Natural killer cell (primary cell): Measurements from ENCODE around the gene ZBTB7B. TPM values are rescaled to one million over a fixed set of nuclear protein-coding genes. Genes with fewer than 3 reads are reported as not detected.
A peak's percentile ranks its signal among the peaks of the same experiment; 100 is the strongest.

Experiments used
- ATAC-seq, 3 donors: fragments of 150-1000 bp in 2 of 3; fragments of 200-7000 bp in 1 of 3; cut with Tn5 transposase; 1 replicate in 1 of 3; 2 replicates in 2 of 3; pipeline ENCODE4 v1.10.0; 2021; ENCODE audit warnings: mild to moderate bottlenecking in 2 of 3, moderate library complexity in 2 of 3
- DNase-seq, 2 donors: peaks; one replicate each; pipeline versions ENCODE4 v3.0.0 to v3.0.0-alpha.2; 2013 to 2021; ENCODE audit warnings: mixed read lengths in 1 of 2
- H3K27ac ChIP-seq: one replicate; pipeline ENCODE4 v1.5.1; 2013; ENCODE audit warnings: mild to moderate bottlenecking, low read length
- H3K27me3 ChIP-seq: one replicate; pipeline ENCODE4 v1.6.1; 2013; ENCODE audit warnings: low read length; ENCODE audit not compliant: control insufficient read depth, insufficient read depth
- H3K36me3 ChIP-seq: one replicate; pipeline ENCODE4 v1.6.1; 2013; ENCODE audit warnings: low read length; ENCODE audit not compliant: control insufficient read depth, insufficient read depth
- H3K4me1 ChIP-seq: one replicate; pipeline ENCODE4 v1.6.1; 2013; ENCODE audit warnings: low read length; ENCODE audit not compliant: control insufficient read depth, insufficient read depth
- H3K4me3 ChIP-seq: one replicate; pipeline ENCODE4 v1.5.1; 2013; ENCODE audit warnings: low read length
- H3K9me3 ChIP-seq: one replicate; pipeline ENCODE4 v1.6.1; 2013; ENCODE audit warnings: low read length; ENCODE audit not compliant: control insufficient read depth, insufficient read depth
- H3K27ac Mint-ChIP-seq, 2 donors: one replicate each; pipeline ENCODE4 v1.8.0; 2022; ENCODE audit warnings: mild to moderate bottlenecking in 2 of 2, mixed read lengths in 2 of 2, moderate library complexity in 1 of 2
- H3K27me3 Mint-ChIP-seq, 2 donors: one replicate each; pipeline ENCODE4 v1.8.0; 2022; ENCODE audit warnings: low read depth in 2 of 2, mixed read lengths in 2 of 2
- H3K36me3 Mint-ChIP-seq: one replicate; pipeline ENCODE4 v1.8.0; 2022; ENCODE audit warnings: mixed read lengths
- H3K4me1 Mint-ChIP-seq, 2 donors: one replicate each; pipeline ENCODE4 v1.8.0; 2022; ENCODE audit warnings: mixed read lengths in 2 of 2
- H3K4me3 Mint-ChIP-seq: one replicate; pipeline ENCODE4 v1.8.0; 2022; ENCODE audit warnings: mild to moderate bottlenecking, moderate library complexity, mixed read lengths
- H3K9me3 Mint-ChIP-seq, 2 donors: one replicate each; pipeline ENCODE4 v1.8.0; 2022; ENCODE audit warnings: mixed read lengths in 2 of 2
- CTCF ChIP-seq: fragments of 200-600 bp; IDR thresholded peaks from one replicate; pipeline ENCODE4 v1.8.0; 2022; ENCODE audit warnings: antibody characterized with exemption
- WGBS: methylation state at CpG from one replicate; pipeline ENCODE4 v1.1.7; 2013; ENCODE audit warnings: missing lambda C conversion rate; ENCODE audit not compliant: insufficient coverage; 5-methylcytosine and 5-hydroxymethylcytosine counted together
- intact Hi-C: fragments of 100-400 bp; cut with micrococcal nuclease; formaldehyde crosslinking; loops from one replicate; pipeline ENCODE4 v1.14.2; 2022
- total RNA-seq, 4 donors: library from RNA; stranded (reverse); fragments of 120-200 nt in 1 of 4; gene quantifications; one replicate each; pipeline versions ENCODE4 v1.2.3 to v1.2.4, GENCODE V29; 2013 to 2022

ZBTB7B gene
- total RNA-seq, 3 donors from 2014 or later (not counting 1 experiment from before 2014, with no cell fraction given): 61.2 to 75.4 (median 63.3) TPM

GRCh38 chr1:154969246-154969645 lies 33.4 kb upstream of the ZBTB7B start:
- H3K27me3 ChIP-seq: no peaks in the 10 kb centered on the region
- H3K4me3 ChIP-seq: no peak overlapping the region
- ATAC-seq: no peak
- no peak for DNase-seq
- no peak for TF ChIP-seq CTCF
- H3K9me3 Mint-ChIP-seq: no peaks in the 10 kb centered on the region
- no peaks in the 10 kb centered on the region for H3K36me3 Mint-ChIP-seq
- peaks cover 31% of the 10 kb centered on the region for H3K4me1 ChIP-seq
- H3K27ac Mint-ChIP-seq: peak overlapping the region in 1 of 2 donors; percentile 67
- no peaks in the 10 kb centered on the region for H3K9me3 ChIP-seq
- 83% methylated on average over 2 of the region's 5 CpGs for WGBS
- H3K27me3 Mint-ChIP-seq: no peaks in the 10 kb centered on the region
- H3K4me3 Mint-ChIP-seq: peak overlapping the region; percentile 47
- peaks cover 20 to 41% of the 10 kb centered on the region in 2 donors for H3K4me1 Mint-ChIP-seq
- H3K27ac ChIP-seq: no peak overlapping the region
- H3K36me3 ChIP-seq: peaks cover 40% of the 10 kb centered on the region
- intact Hi-C loops: no loop called here

GRCh38 chr1:154969860-154970452 lies 32.6 kb upstream of the ZBTB7B start:
- intact Hi-C loops: loop anchor here (5.0 kb wide), 2 partner anchors 33 to 92 kb away; partner anchors contain the start of genes EFNA4 and PMVK
- Mint-ChIP-seq H3K27me3 (no peaks in the 10 kb centered on the region), H3K9me3 (no peaks in the 10 kb centered on the region), H3K36me3 (no peaks in the 10 kb centered on the region), H3K4me1 (peaks cover 20 to 41% of the 10 kb centered on the region in 2 donors), H3K4me3 (no peak overlapping the region), H3K27ac (peak overlapping the region in 1 of 2 donors; percentile 67)
- DNase-seq (no peak), ATAC-seq (no peak)
- no peak overlapping the region for H3K27ac ChIP-seq
- 70% methylated on average over 18 of the region's 22 CpGs for WGBS
- no peaks in the 10 kb centered on the region for H3K27me3 ChIP-seq
- no peaks in the 10 kb centered on the region for H3K9me3 ChIP-seq
- H3K4me3 ChIP-seq: no peak overlapping the region
- peaks cover 33% of the 10 kb centered on the region for H3K4me1 ChIP-seq
- no peak for TF ChIP-seq CTCF
- H3K36me3 ChIP-seq: peaks cover 35% of the 10 kb centered on the region

DNA sequence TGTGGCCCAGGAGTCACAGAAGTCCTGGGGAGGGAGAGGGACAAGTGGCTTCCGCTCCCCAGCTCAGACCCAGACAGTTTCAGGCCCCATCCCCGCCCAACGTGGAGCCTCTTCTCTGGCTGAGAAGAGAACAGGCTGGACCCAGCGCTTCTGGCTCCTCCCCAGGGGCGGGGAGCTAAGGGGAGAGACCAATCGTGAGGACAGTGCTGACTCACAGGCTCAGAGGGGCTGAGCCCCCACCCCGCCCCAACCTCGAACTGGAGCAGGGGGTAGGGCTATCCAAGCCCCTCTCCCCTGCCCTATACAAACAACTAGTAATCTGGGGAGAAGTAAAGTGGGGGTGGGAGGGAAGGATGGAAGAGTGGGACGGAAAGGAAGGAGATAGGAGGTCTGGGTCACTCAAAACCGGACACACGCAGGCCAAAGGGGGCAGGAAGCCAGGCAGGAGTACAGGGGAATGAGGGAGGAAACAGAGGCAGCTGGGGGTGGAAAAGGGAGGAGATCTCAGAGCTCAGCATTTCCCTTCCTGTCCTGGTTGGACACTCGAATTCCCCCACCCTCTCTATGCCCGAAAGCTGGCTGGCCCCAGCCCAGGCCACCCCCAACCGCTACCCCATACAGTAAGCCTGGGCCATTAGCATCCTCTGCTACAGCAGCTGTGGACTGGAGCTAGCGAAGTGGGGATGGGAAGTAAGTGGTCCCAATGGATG lies 31.8 kb upstream of the ZBTB7B start, which contains the start of gene SHC1:
TSS of gene SHC1 (minus strand) at position 117 of the 710 bp plus-strand sequence. CDS start 221 bp downstream, outside the sequence.
- intact Hi-C loops: loop anchor here (5.0 kb wide), 2 partner anchors 33 to 92 kb away; partner anchors contain the start of genes EFNA4 and PMVK
- H3K9me3 Mint-ChIP-seq: no peaks in the 10 kb centered on the region
- no peak within 1 kb of the TSS for H3K4me3 ChIP-seq

More for the DNA sequence above, 31.8 kb upstream of the ZBTB7B start, which contains the start of gene SHC1:
- 41% methylated on average over 10 of the region's 15 CpGs for WGBS
- peak within 1 kb of the TSS in 1 of 2 donors; percentile 67 for H3K27ac Mint-ChIP-seq
- DNase-seq: no peak
- no peaks in the 10 kb centered on the region for H3K27me3 ChIP-seq
- peak within 1 kb of the TSS; percentile 49 for H3K4me3 Mint-ChIP-seq
- peaks cover 29% of the 10 kb centered on the region for H3K36me3 ChIP-seq
- H3K9me3 ChIP-seq: no peaks in the 10 kb centered on the region
- no peaks in the 10 kb centered on the region for H3K36me3 Mint-ChIP-seq
- TF ChIP-seq CTCF: no peak
- H3K27ac ChIP-seq: no peak within 1 kb of the TSS
- ATAC-seq: no peak
- H3K4me1 Mint-ChIP-seq: peaks cover 20 to 37% of the 10 kb centered on the region in 2 donors
- peaks cover 36% of the 10 kb centered on the region for H3K4me1 ChIP-seq
- H3K27me3 Mint-ChIP-seq: no peaks in the 10 kb centered on the region
